HepG2 (cell line): ENCODE results near the gene RBM18. TPM values are rescaled to one million over a fixed set of nuclear protein-coding genes. Genes with fewer than 3 reads are reported as not detected.

Source experiments
- ARHGAP35 ChIP-seq: sonication (generic); formaldehyde crosslinking; IDR thresholded peaks from 2 replicates; pipeline ENCODE4 v1.9.0; 2022; ENCODE audit warnings: mild to moderate bottlenecking, inconsistent platforms, moderate library complexity, missing genetic modification reagents, borderline replicate concordance
- HNF4A ChIP-seq: sonication (generic); formaldehyde crosslinking; IDR thresholded peaks from 2 replicates; pipeline ENCODE4 v1.4.0; 2020; ENCODE audit warnings: missing genetic modification reagents
- KDM5A ChIP-seq: fragments of 200-600 bp; sonication (generic); IDR thresholded peaks from 2 replicates; pipeline ENCODE4 v1.7.0; 2018; ENCODE audit warnings: antibody characterized with exemption, mild to moderate bottlenecking, low read length, borderline replicate concordance
- MTA3 ChIP-seq: sonication (generic); formaldehyde crosslinking; IDR thresholded peaks from 2 replicates; pipeline ENCODE4 v1.4.0; 2020; ENCODE audit warnings: missing genetic modification reagents
- NR1H2 ChIP-seq: sonication (generic); formaldehyde crosslinking; IDR thresholded peaks from 2 replicates; pipeline ENCODE4 v1.8.1; 2022; ENCODE audit warnings: low read depth, missing genetic modification reagents, borderline replicate concordance
- PHF20 ChIP-seq: sonication (generic); formaldehyde crosslinking; IDR thresholded peaks from 2 replicates; pipeline ENCODE4 v1.5.0; 2020; ENCODE audit warnings: mild to moderate bottlenecking, missing genetic modification reagents
- RBM22 ChIP-seq: fragments of 200-400 bp; formaldehyde crosslinking; optimal IDR thresholded peaks from 2 replicates; pipeline ENCODE3; 2017; ENCODE audit warnings: mild to moderate bottlenecking, low read length, moderate library complexity
- TFDP2 ChIP-seq: sonication (generic); formaldehyde crosslinking; IDR thresholded peaks from 2 replicates; pipeline ENCODE4 v1.4.0; 2020; ENCODE audit warnings: missing genetic modification reagents
- ZFP37 ChIP-seq: sonication (generic); formaldehyde crosslinking; IDR thresholded peaks from 2 replicates; pipeline ENCODE4 v1.4.0; 2020; ENCODE audit warnings: missing genetic modification reagents, borderline replicate concordance
- ZNF225 ChIP-seq: sonication (generic); formaldehyde crosslinking; IDR thresholded peaks from 2 replicates; pipeline ENCODE4 v1.4.0; 2020; ENCODE audit warnings: mild to moderate bottlenecking, missing genetic modification reagents
- ZNF382 ChIP-seq: sonication (generic); formaldehyde crosslinking; IDR thresholded peaks from 2 replicates; pipeline ENCODE4 v1.5.0; 2020; ENCODE audit warnings: missing genetic modification reagents, mild to moderate bottlenecking, borderline replicate concordance
- ZNF609 ChIP-seq: sonication (generic); formaldehyde crosslinking; IDR thresholded peaks from 2 replicates; pipeline ENCODE4 v1.4.0; 2020; ENCODE audit warnings: mild to moderate bottlenecking, missing genetic modification reagents, borderline replicate concordance
- ZNF737 ChIP-seq: sonication (generic); formaldehyde crosslinking; IDR thresholded peaks from 2 replicates; pipeline ENCODE4 v1.5.0; 2020; ENCODE audit warnings: missing genetic modification reagents, mild to moderate bottlenecking, borderline replicate concordance
- ZNF850 ChIP-seq: sonication (generic); formaldehyde crosslinking; conservative IDR thresholded peaks from 2 replicates; pipeline ENCODE4 v1.9.0; 2021; ENCODE audit warnings: mild to moderate bottlenecking, missing genetic modification reagents
- polyA plus RNA-seq, 8 experiments: library from polyadenylated mRNA; depleted of rRNA in 3 of 8; stranded (reverse) in 7 of 8; unstranded in 1 of 8; fragments of >200 nt; fragmentation: Illumina TruSeq in 4 of 8; extraction: Trizol in 4 of 8; gene quantifications; 2 replicates each; pipeline versions ENCODE4 v1.2.1 to v1.2.3, GENCODE V29; 2011 to 2016; ENCODE audit warnings: low read depth in 4 of 8, missing spikeins in 1 of 8, mixed read lengths in 1 of 8; ENCODE audit not compliant: insufficient read depth in 1 of 8
- total RNA-seq, 5 experiments: library from RNA; depleted of rRNA; stranded (reverse); fragments of >200 nt; fragmentation: Illumina TruSeq; extraction: Trizol; gene quantifications; 2 replicates each; pipeline ENCODE4 v1.2.3, GENCODE V29; 2016; ENCODE audit warnings: low read depth in 1 of 5
- TF ChIP-seq, protein P1 (sequence below): sonication (generic); formaldehyde crosslinking; IDR thresholded peaks from 2 replicates; pipeline ENCODE4 v1.4.0; 2020; ENCODE audit warnings: missing genetic modification reagents
- TF ChIP-seq, protein P2 (sequence below): sonication (generic); formaldehyde crosslinking; conservative IDR thresholded peaks from 2 replicates; pipeline ENCODE4 v1.4.0; 2020; ENCODE audit warnings: missing genetic modification reagents
- TF ChIP-seq, protein P3 (sequence below): sonication (generic); formaldehyde crosslinking; IDR thresholded peaks from 2 replicates; pipeline ENCODE4 v1.4.0; 2020; ENCODE audit warnings: mild to moderate bottlenecking, low read depth, missing genetic modification reagents

RBM18 gene
- total and polyA plus RNA-seq, 2 of the 13 experiments (the other 11 are each of a cell fraction or from before 2014, with no cell fraction given), result 12.6 to 16.6 TPM

GRCh38 chr9:122265149-122265915 is 692 bp upstream of the RBM18 start (continued):
- TF ChIP-seq, protein P1, sequence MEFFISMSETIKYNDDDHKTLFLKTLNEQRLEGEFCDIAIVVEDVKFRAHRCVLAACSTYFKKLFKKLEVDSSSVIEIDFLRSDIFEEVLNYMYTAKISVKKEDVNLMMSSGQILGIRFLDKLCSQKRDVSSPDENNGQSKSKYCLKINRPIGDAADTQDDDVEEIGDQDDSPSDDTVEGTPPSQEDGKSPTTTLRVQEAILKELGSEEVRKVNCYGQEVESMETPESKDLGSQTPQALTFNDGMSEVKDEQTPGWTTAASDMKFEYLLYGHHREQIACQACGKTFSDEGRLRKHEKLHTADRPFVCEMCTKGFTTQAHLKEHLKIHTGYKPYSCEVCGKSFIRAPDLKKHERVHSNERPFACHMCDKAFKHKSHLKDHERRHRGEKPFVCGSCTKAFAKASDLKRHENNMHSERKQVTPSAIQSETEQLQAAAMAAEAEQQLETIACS, result no peak
- TF ChIP-seq ZNF850 (no peak), KDM5A (peak; percentile 78; the same call in 1 of the 2 replicates), MTA3 (CRISPR knock-in tag) (no peak), ZFP37 (no peak), ZNF382 (no peak), PHF20 (CRISPR knock-in tag) (peak; percentile 53; the same call in 1 of the 2 replicates), TFDP2 (CRISPR knock-in tag) (no peak), ZNF737 (CRISPR knock-in tag) (no peak), ZNF225 (no peak), HNF4A (CRISPR knock-in tag) (no peak), ARHGAP35 (CRISPR knock-in tag) (no peak), NR1H2 (no peak), ZNF609 (CRISPR knock-in tag) (no peak), RBM22 (no peak)
- TF ChIP-seq, protein P2, sequence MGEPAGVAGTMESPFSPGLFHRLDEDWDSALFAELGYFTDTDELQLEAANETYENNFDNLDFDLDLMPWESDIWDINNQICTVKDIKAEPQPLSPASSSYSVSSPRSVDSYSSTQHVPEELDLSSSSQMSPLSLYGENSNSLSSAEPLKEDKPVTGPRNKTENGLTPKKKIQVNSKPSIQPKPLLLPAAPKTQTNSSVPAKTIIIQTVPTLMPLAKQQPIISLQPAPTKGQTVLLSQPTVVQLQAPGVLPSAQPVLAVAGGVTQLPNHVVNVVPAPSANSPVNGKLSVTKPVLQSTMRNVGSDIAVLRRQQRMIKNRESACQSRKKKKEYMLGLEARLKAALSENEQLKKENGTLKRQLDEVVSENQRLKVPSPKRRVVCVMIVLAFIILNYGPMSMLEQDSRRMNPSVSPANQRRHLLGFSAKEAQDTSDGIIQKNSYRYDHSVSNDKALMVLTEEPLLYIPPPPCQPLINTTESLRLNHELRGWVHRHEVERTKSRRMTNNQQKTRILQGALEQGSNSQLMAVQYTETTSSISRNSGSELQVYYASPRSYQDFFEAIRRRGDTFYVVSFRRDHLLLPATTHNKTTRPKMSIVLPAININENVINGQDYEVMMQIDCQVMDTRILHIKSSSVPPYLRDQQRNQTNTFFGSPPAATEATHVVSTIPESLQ (CRISPR knock-in tag), result no peak
- TF ChIP-seq, protein P3, sequence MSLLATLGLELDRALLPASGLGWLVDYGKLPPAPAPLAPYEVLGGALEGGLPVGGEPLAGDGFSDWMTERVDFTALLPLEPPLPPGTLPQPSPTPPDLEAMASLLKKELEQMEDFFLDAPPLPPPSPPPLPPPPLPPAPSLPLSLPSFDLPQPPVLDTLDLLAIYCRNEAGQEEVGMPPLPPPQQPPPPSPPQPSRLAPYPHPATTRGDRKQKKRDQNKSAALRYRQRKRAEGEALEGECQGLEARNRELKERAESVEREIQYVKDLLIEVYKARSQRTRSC, result no peak
